T47D (cell line): ENCODE results near the gene KRABD2.
"Not testable (repeated sequence)": the region's sequence is repeated elsewhere in the genome, so short reads cannot be mapped to it uniquely, and the experiment has no call there.

ENCODE experiments used
- DNase-seq, 2 experiments: peaks; one replicate each; pipeline versions ENCODE4 v3.0.0 to v3.0.0-alpha.2; 2011 to 2012; ENCODE audit warnings: low read depth in 1 of 2, low spot score in 1 of 2
- JUND ChIP-seq: IDR thresholded peaks from 2 replicates; pipeline ENCODE4 v1.6.1; 2012; ENCODE audit warnings: low read depth
- in situ Hi-C: cut with HindIII; loops from 2 replicates; pipeline ENCODE4 v1.10.0; 2016; ENCODE audit warnings: low sequenced_read_pairs, low pct_unique_long_range_greater_than_20kb

Gene KRABD2

GRCh38 chr17:8406174-8406573, 29.7 kb upstream of the KRABD2 start:
- in situ Hi-C loops: no loop called here
- no peak for TF ChIP-seq JUND
- DNase-seq: no peak

- in situ Hi-C loops: no loop called here
- TF ChIP-seq JUND: no peak
Observed at GRCh38 chr17:8405499-8406016, 29.1 kb upstream of the KRABD2 start.

GRCh38 chr17:8402921-8403536, 26.5 kb upstream of the KRABD2 start:
- TF ChIP-seq JUND: no peak
- no peak for DNase-seq
- in situ Hi-C loops: no loop called here

More at GRCh38 chr17:8405499-8406016, 29.1 kb upstream of the KRABD2 start:
- DNase-seq: no peak

- in situ Hi-C loops: no loop called here
- DNase-seq: no peak
- TF ChIP-seq JUND: no peak
Observed at GRCh38 chr17:8401107-8401506, 24.6 kb upstream of the KRABD2 start.

DNA sequence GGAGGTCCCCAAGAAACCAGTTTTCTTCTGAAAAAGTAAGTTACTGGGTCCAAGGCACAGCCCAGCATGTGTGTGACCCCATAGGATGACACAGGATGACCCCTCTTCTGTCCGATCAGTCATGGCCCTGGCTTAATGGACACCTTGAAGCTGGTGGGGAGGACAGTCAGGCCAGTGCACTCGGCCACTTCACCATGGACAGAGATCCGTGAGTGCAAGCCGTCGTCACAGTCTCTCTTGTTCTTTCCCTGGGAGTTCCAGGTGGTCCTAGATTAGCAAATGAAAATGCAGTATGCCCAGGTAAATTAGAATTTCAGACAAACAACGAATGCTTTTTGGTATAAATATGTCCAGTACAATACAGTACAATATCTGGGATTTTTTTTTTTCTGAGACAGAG, 22.5 kb upstream of the KRABD2 start:
- DNase-seq: no peak
- in situ Hi-C loops: no loop called here
- TF ChIP-seq JUND: no peak

GRCh38 chr17:8397636-8398035, 21.1 kb upstream of the KRABD2 start, which contains the start of gene RNF222:
RNF222 (minus strand) TSS chr17:8397827; CDS start chr17:8393461, 4,366 bp downstream.
- no peak for TF ChIP-seq JUND
- in situ Hi-C loops: no loop called here
- DNase-seq: peak; percentile 55 to 90

DNA sequence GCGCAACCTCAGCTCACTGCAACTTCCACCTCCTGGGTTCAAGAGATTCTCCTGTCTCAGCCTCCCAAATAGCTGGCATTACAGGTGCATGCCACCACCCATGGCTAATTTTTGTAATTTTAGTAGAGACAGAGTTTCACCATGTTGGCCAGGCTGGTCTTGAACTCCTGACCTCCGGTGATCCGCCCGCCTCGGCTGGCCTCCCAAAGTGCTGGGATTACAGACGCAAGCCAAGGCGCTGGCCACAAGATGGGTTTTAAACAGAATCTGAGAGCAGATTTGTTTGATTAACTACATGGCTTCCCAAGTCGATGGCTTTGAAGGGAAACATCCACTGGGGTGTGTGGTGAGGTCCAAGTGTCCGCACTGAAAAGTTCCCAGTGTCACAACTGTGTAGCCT, 18.0 kb upstream of the KRABD2 start:
- in situ Hi-C loops, DNase-seq: not testable (repeated sequence)

- no peak for TF ChIP-seq JUND
- in situ Hi-C loops: no loop called here
- peak in 1 of 2 experiments; percentile 45 for DNase-seq
Observed at GRCh38 chr17:8393470-8394231, 17.1 kb upstream of the KRABD2 start.

- no peak for DNase-seq
- in situ Hi-C loops: no loop called here
Observed at GRCh38 chr17:8392674-8393469, 16.4 kb upstream of the KRABD2 start.

GRCh38 chr17:8392274-8392673, 15.8 kb upstream of the KRABD2 start:
- no peak for TF ChIP-seq JUND
- in situ Hi-C loops: no loop called here
- DNase-seq: no peak

More at GRCh38 chr17:8392674-8393469, 16.4 kb upstream of the KRABD2 start:
- TF ChIP-seq JUND: no peak

- DNase-seq: peak in 1 of 2 experiments; percentile 79
- in situ Hi-C loops: no loop called here
- TF ChIP-seq JUND: no peak
Observed at GRCh38 chr17:8391711-8392110, 15.2 kb upstream of the KRABD2 start.

DNA sequence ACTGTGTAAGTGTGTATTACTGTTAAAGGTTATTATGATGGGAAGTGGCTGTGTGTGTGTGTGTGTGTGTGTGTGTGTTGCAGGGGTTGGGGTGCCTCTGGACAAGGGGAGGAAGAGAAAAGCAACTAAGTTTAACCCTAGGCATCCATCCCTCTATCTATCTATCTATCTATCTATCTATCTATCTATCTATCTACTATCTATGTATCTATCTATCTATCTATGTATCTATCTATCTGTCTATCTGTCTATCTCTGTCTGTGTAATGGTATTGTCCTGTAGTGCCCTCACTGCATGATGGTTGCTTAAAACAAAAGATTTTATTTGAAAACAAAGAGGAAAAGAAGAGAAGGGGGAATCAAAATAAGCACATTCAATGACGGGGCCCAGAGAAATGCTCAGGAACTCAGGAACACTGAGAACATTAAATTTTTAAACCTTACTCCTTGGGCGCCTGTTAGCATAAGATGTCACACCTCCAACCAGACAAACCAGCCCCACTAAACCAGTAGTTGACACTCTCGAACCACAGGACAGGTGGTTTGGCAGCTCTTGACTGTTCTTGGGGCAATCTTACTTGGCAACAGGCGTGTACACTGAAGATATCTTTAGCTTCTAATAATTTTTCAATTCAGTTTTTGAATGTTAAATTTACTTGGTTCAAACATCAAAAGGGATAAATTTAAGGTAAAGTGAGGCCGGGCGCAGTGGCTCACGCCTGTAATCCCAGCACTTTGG, 11.6 kb upstream of the KRABD2 start:
- in situ Hi-C loops: no loop called here
- TF ChIP-seq JUND: no peak
- DNase-seq: peak in 1 of 2 experiments; percentile 82
